GM21786 (cell line): Measurements from ENCODE around the gene MTHFD2L.
A peak's percentile ranks its signal among the peaks of the same experiment; 100 is the strongest.

Source experiments
- ATAC-seq: cut with Tn5 transposase; IDR thresholded peaks from one replicate; pipeline ENCODE4 v1.9.1; 2021; ENCODE audit not compliant: unreplicated experiment

MTHFD2L gene

GRCh38 chr4:74293558-74293957 lies 135.6 kb downstream of the MTHFD2L start:
- ATAC-seq, result no peak

DNA sequence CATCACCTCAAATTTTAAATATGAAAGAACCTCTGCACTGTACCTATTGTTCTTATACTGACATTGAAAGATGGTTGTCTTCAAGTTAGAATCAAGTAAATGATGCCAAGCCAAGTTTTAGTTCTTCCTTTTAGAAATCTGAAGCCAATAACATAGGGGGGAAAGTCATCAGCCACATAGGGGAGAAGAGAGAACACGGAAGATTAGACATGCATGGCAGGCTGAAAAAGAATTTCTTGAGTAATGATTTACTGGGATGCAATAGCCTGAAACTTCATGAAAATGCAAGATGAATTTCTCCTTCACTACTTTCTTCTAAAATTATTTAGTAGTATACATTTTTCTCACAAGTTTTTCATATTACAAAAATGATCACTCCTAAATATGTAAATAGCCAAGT lies 136.8 kb downstream of the MTHFD2L start:
- no peak for ATAC-seq

DNA sequence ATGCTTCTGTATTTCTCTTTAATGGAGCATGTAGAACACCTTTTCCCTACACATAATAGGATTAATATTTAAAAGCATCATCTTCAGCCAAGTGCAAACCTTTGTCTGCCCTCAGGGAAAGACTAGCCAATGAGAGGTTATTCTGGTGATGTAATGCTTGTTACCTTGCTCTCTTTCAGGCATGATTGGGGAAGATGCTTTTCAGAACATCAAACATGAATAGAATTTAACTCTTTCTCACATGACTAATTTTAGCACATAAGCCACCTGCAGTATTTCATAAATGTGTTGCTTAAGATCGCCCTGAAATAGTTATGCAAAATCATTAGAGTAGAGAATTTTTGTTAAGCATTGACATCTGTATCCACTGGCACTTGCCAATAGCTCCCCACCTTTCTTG lies 139.6 kb downstream of the MTHFD2L start:
- ATAC-seq, result no peak

GRCh38 chr4:74304095-74304625 lies 146.2 kb downstream of the MTHFD2L start:
- ATAC-seq, result no peak

- ATAC-seq, result no peak
These were observed 147.1 kb downstream of the MTHFD2L start for GRCh38 chr4:74305000-74305399.

DNA sequence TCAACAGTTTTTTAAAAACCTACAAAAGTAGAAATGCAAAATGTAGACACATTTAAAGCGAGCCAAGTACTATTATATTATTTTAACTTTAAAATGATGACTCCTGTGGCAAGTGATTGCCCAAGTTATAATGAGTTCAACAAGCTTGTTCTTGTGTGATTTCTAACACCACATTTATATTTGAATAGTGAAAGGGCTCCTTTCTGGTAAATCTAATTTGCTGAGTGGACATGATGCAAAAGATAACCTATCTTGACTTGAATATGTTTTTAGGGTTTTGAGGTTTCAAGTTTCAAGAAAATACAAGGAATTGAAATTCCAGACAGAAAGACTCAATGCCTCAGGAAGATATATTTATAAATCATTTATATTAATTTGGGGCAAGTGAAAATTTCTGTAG lies 149.3 kb downstream of the MTHFD2L start:
- ATAC-seq, result no peak

GRCh38 chr4:74308215-74308614 lies 150.3 kb downstream of the MTHFD2L start, which contains the start of gene EPGN:
Gene EPGN, plus strand, starts transcription at chr4:74308470. Its CDS starts 64 bp downstream, at chr4:74308534.
- no peak for ATAC-seq

- ATAC-seq, result no peak
These were observed 151.3 kb downstream of the MTHFD2L start for GRCh38 chr4:74309223-74309622.

- ATAC-seq, result peak; percentile 73
These were observed 153.9 kb downstream of the MTHFD2L start for GRCh38 chr4:74311696-74312313.

GRCh38 chr4:74314329-74314728 lies 156.4 kb downstream of the MTHFD2L start:
- ATAC-seq, result no peak

- no peak for ATAC-seq
These were observed 157.0 kb downstream of the MTHFD2L start for GRCh38 chr4:74314944-74315343.

DNA sequence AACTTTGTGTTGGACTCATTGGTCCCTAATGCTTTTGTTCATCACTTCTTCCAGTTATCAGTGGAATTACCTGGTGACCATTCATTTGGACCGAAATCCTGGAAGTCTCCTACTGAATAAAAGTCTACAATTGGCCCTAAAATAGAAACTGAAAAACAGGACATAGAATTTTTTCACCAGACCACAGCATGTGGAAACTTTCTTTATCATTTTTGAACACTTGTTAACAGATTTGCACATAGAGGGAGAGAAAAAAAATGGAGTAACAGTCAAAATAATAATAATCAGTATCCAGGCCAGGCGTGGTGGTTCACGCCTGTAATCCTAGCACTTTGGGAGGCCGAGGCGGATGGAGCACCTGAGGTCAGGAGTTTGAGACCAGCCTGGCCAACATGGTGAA lies 157.5 kb downstream of the MTHFD2L start:
- ATAC-seq, result no peak

GRCh38 chr4:74316397-74316796 lies 158.5 kb downstream of the MTHFD2L start:
- ATAC-seq, result no peak

DNA sequence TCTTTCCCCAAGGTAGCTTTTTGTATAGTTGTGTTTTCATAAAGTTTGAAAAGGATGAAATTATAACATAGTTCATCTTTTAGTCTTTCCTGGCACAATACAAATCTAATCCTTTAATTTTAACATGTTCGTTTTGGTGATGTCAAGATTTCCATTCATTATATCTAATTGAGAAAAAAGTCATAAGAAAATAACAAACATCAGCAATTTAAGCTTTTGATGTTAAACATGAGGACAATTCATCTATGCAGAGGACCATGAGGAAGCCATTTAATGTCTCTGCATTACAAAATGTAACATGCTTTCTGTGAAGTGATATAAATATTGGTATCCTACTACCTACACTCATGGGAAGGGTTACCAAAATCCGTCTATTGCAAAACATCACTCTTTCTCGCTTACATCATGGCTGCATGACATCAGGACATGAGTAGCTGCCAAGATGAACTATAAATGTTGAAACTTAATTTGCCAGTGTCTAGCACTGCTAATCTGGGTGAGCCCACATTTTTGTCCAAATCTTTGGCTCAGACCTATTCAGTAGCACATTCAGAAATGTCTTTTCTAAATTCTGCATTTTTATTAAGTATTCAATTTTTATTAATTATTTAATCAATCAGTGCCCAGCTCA lies 159.8 kb downstream of the MTHFD2L start:
- no peak for ATAC-seq

- ATAC-seq, result no peak
These were observed 160.4 kb downstream of the MTHFD2L start for GRCh38 chr4:74318276-74318675.

GRCh38 chr4:74319470-74319869 lies 161.6 kb downstream of the MTHFD2L start:
- ATAC-seq, result no peak

- ATAC-seq, result peak; percentile 75
These were observed 162.7 kb downstream of the MTHFD2L start for GRCh38 chr4:74320559-74321118.

GRCh38 chr4:74322301-74322700 lies 164.4 kb downstream of the MTHFD2L start:
- ATAC-seq, result no peak

GRCh38 chr4:74323663-74324062 lies 165.7 kb downstream of the MTHFD2L start:
- ATAC-seq, result no peak

GRCh38 chr4:74324262-74324661 lies 166.3 kb downstream of the MTHFD2L start:
- ATAC-seq, result no peak

- ATAC-seq, result no peak
These were observed 168.0 kb downstream of the MTHFD2L start for GRCh38 chr4:74325886-74326285.

- ATAC-seq, result no peak
These were observed 169.8 kb downstream of the MTHFD2L start for GRCh38 chr4:74327762-74328161.
